ENCODE results near the gene MICB.

- TF ChIP-seq CTCF (IDR thresholded peaks at IDR 0.05; ENCODE audit: insufficient read depth, low read depth, low read length) (no peak), EZH2 (IDR thresholded peaks at IDR 0.05; ENCODE audit: insufficient read depth, low read length) (no peak)
These were observed 25.7 kb upstream of the MICB start for GRCh38 chr6:31472259-31472658.
